Activated CD4-positive, alpha-beta T cell treated with anti-CD3 and anti-CD28 coated beads, Interleukin-2, amount 50 U/mL, for 4 hours (primary cell): ENCODE results near the gene DENND1A.

Source experiments
- DNase-seq, 2 experiments: peaks; one replicate each; pipeline ENCODE4 v3.0.0-alpha.2; 2020

DENND1A gene

DNA sequence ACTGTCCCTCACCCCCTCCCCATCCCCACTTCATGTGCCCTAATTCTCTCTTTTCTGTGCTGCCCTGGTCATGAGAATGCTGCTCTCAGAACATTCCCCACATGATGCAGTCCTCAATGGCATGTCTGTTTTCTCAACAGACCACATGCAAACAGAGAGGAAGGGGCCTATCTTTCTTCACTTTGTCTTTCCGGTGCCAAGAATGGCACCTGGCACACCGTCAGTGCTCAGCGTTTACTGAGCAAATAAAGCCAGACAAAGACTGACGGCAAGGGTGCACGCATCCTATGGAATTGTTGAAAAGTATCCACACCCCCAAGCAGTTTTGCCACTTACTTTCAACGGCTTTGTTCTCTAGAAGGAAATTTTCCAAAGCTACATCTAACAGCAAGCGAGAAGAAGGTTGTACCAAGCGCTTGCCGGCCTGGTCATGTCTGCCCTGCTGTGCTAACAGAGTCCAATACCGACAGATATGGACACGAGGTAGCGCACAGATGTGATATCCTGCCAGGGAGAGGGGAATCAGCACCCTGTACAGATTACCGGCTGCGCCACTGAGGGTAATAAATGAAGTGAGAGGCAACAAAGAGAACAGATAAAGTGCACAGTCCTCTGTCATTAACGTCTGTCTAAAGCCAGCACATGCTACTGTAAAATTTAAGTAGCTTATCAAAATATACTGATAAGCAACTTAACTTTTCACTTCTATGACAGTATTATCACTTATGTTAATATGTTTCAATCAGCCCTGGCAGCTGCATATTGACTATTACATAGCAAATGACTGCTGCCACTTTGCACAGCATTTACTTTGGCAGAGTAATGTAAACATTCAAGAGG lies 251.7 kb downstream of the DENND1A start:
- DNase-seq = no peak

DNA sequence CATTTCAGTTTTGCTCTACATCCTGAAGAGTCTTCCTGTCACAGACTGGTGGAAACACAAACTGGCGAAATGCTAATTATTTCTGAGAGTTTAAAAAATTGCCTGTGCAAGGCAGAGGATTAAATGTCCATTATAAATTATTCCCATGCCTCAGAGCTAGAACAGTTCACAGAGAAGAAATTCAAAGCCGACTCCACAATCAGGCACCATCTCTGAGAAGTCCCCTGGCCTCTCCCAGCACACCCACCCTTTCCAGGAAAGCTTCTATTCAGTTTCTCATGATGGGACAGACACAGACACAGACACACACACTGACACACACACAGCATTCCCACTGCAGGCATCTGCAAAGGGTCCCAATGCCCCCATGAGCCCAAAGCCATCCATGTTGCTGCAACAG lies 253.1 kb downstream of the DENND1A start:
- no peak for DNase-seq

DNA sequence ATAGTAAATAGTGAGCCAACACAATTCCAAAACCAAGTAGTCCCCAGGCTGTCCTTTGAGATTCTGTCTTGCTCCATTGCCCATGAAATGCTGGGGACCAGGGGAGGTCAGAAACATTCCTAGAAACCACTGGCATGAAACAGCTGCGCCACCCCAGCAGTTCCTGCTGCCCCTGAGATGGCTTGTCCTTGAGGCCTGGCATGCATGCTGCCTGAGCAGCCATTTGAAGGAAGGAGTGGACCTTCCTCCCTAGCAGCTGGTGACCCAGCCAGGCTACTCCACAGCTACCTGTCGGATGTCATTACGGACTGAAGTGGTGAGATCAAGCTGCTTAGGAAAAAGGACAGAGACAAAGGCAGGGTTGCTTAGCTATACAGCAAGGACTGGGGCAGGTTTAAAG lies 260.6 kb downstream of the DENND1A start:
- DNase-seq = no peak

DNA sequence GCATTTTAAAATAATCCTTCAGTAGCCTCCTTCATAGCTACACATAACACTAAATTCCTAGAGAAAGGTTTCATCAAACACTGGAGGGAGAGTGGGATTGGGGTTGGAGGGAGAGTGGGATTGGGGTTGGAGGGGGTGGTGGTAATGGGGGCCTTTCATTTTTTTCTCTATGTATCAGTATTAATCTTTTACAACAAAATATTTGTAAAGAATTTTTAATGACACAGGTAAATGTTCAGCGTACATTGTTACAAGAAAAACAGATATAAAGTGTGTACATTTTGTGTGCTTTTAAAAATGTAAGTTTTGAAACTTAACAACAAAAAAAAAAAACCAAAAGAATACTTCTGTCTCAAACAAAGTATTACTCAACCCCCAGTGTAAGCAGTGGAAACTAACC lies 266.4 kb downstream of the DENND1A start:
- no peak for DNase-seq

DNA sequence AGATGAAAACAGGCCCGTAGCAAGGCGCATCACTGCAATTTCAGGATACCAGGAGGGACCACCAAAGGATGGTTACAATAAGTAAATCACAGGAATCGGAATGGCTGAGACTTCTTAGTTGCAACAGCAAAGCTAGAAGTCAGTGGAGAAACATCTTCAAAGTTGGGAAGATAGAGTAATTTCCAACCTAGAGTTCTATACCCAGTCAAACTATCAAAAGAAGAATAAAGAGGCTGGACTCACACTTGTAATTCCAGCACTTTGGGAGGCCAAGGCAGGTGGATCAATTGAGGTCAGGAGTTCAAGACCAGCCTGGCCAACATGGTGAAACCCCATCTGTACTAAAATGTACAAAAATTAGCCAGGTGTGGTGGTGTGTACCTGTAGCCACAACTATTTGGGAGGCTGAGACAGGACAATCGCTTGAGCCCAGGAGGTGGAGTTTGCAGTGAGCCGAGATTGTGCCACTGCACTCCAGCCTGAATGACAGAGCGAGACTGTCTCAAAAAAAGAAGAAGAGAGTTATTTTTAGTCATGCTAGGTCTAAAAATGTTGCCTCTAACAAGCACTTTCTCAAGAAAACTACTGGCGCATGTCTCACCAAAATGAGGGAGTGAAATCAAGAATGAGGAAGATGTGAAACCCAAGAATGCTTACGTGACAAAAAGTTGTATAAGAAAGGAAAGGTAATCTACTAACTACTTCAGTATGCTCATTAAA lies 267.7 kb downstream of the DENND1A start:
- DNase-seq = no peak

DNA sequence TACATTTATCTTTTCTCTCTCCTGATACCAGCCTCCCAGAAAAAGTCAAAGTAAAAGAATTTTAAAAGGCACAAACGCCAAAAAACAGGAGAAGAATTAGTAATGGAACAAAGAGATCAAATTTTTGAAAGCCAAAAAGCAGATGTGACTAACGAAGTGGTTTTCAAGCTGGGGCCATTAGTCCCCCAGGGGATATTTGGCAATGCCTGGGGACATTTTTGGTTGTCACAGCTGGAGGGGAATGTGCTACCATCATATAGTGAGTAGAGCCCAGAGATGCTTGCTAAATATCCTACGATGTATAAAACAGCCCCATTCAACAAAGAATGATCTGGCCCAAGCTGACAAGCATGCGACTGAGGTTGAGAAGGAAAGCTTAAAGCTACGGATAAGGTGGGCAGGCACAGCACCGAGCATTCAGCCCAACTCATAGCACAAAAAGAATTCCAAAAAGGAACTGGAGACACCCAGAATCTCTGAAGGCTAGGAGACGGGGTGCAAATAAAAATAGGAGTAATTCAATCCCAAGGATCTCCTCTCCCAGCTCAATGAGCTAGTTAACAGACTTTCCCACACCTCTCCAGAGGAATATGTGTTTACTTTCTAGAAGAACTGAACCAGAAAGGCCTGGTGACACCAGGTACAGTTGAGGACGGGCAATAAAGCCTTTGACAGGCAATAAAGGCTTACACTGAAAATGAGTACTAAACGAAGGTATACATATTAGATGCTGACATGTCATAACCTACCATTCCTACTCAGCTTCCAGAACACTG lies 269.0 kb downstream of the DENND1A start:
- DNase-seq = no peak

DNA sequence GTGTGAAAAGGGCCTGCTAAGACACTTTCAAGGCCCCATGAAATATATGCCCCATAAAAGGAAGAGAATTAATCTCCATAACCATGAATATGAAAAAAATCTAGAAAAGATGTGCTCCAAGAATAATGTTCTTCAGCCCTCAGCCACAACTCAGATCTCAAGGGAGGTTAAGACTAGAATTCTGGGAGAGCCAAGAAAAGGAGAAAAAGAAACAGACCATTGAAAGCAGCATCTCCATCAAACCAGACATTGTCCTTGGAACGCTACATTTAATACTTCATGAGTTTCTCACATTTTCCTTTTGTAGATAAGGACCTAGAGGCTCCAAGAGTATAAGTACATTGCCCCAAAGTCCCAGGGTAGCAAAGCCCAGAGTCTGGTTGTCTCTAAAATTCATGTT lies 270.6 kb downstream of the DENND1A start:
- no peak for DNase-seq

DNA sequence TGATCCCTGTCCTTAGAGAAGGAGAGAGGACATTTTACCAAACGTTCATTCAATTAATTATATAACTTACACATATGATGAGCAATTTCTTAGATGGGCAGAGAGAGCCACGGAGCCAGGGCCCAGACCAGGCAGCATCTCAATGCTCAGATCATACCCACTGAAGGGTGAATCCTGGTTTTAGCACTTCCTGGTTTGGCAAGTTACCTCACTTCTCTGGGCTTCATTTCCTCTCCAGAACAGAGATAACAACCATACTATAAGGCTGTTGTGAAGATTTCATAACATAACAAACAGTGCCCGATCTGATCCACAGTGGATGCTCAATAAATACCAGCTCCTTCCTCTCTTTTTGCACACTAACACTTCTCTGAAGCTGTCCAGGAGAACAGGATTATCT lies 271.1 kb downstream of the DENND1A start:
- no peak for DNase-seq

DNA sequence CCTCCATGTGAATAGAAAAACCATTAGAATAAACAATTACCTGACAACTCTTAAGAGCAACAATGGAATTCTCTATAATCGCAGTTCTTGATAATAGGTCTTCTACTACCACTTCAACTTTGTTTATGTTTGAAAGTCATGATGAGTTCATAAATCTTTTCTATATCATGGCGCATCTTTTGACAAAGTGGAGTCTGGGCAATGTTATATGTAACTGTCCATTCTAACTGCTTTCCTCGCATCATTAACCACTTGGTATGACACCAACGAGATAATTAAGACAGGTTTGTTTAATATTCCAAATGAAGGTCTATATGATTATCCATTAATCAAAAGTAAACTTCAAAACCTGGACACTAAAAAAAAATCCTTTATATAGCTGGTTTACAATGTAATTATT lies 272.0 kb downstream of the DENND1A start:
- DNase-seq = no peak

DNA sequence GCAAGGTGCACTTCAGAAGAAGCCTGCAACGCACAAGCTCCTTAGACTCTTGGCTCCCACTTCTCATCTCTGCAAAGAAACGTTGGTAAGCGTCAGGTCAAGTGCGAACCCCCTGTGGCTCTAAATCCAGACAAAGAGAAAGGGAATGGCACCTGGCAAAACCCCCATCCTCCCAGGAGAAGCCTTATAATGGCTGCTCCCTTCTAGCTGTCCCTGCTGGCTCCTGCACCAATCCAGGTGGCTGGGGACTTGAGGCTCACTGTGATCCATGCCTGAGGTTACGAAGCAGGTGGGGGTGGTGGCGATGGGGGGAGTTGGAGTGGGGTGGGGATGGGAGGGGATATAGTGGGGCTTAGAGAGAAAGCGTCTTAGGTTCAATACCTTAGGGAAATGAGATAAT lies 272.8 kb downstream of the DENND1A start:
- no peak for DNase-seq

DNA sequence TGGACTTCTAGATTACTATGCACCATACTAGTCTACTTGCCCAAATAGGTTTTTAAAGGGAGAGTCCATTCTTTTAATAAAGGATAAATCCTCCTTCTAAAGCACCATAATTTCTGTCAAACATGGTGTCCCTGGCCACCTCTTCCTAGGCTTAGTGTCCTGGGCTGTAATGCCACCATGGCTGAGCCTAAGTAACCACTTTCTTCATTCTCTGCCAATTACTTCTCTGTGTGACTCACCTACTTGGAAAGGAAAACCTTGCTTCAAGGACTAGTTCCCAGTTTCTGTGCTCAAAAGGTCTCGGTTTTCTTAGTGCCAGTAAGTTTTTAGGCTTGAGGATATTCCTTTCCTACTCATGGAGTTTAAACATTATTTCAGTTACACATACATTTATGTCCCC lies 273.4 kb downstream of the DENND1A start:
- no peak for DNase-seq

DNA sequence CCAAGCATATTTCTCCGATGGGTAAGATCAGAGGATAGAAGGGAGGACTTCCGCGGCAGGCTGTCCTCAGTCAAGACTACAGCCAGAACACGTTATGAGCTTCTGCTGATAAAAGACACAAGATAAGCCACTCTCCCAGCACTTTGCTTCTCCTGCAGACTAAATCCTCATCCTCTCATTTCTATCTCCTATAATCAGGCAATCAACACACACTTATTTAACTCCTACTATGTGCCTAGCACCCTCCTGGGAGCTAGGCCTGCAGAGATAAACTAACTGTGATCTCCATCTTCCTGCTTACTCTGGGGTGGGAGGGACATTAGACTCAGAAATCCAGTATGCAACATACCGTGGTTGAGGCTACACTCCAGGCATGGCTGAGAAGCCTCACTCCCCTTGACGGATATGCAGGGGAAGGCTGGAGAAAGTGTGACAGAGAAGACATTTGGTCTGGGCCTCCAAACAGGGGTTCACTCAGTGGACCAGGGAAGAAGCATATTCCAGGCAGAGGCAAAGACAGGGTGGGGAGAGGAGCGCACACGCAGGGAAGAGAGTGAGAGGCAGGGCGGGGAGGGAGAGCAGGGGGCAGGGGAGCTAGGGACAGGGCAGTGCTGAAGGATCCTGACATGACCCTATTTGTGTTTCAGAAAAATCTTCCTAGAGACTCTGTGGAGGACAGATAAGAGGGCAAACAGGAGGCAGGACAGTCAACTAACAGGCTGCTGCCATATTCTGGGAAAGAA lies 274.1 kb downstream of the DENND1A start:
- no peak for DNase-seq

DNA sequence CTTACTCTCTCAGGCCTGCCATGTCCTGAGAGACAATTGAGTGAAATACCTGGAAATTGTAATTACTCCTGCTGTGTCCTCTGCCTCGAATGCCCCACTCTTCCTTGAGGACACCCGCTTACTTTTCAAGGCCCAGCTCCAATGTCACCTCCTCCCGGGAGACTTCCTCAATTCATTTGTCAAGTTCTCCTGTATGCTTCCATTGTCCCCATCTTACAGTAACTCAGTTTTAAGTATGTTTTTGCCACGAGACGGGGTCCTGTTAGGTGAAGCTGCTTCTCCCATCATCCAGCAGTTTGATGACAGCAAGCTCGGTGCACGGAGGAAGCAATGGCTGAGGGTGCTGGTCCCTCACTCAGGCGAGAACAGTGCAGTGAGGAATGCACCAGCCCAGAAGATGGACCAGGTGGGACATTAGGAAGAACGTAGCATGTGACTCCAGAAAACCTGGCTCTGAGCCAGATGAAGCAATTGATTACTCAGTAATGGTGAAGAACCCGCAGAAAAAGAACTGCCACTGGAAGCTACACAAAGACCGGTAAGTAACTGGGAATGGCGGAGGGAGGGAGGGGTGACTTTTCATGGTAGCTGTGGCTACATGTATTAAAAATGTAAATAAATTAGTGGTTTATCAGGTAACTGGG lies 274.8 kb downstream of the DENND1A start:
- DNase-seq = no peak

DNA sequence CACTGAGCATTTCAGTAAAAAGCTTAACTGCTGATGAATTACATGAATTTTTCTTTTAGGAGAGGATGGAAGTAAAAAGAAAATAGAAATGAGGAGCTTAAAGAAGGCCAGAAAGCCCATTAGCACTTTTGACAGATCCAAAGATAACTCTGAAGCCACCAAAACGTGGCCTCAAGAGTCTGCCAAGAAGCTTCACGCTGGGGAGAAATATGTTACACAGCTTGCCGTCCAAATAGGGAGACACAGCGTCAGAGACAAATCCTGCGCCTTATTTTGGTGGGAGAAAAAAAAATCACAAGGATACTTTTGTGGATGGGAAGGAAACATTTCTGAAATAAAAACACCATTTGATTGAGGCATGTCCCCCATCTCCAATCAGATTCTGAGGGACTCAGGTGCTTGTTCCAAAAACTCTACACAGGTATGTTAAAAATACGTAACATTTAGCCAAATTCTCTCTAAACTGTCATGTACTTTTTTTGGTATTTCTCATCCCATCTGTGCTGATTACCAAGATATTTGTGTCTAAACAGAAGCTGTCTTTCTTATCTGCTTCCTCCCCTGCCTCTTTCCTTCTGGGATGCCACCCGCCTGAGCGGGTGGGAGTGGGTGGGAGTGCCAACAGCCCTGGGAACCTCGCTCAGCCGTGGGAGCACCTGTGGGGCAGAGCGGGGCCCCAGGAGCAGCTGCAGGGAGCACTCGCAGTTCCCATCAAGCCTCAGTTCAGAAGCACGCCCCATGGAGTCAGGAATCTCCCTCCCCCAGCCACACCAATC lies 275.5 kb downstream of the DENND1A start:
- DNase-seq = no peak

DNA sequence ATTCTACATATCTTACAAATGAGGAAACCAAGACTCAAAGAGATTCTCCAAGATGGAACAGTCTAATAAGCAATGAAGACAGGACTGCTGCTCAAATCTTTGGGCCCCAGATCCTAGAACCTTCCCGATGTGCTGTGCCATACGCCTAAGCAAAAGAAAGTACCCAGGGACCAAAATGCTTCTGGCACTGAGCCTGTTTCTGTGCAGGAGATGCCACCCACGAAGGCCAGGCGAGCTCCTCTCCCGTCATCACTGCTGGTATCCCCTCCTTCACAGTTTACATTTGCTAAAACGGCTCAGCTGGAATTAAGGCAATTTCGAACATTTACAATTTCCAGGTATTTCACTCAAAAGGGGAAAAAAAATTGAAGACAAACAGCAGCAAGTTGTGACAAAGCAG lies 277.5 kb downstream of the DENND1A start:
- DNase-seq = no peak

DNA sequence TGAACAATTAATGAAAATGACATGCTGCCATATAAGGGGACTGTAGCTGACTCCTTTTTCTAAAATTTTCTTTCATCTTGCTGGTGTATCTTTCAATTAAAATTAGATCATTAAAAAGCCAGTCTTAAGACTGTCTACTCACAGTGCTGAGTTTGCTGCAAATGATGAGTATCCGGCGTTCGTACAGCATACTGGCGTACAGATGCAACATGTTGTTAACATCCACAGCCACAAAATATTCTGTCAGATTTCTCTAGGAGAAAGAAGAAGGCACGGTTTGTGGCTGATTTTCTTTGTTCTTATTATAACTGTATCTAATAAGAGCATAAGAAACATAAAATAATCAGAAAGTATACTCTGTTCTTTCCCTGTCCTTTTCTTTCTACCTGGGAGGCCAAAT lies 278.1 kb downstream of the DENND1A start:
- no peak for DNase-seq

DNA sequence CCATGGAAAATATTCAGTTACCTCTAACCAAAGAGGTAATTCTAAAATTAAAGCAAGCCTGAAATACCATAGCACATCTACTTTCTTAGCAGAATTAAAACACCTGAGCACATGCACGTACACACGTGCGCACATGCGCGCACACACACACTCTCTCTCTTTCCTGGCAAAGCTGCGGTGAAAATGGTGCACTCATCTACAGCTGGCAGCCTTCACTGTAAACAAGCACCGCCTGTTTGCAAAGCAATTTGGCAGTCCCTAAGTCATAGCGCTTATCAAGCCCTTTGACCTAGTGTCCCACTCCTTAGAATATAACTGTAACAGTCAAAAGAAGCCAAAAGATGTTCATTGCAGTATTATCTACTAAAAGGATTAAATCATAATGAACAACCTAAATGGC lies 278.7 kb downstream of the DENND1A start:
- no peak for DNase-seq

DNA sequence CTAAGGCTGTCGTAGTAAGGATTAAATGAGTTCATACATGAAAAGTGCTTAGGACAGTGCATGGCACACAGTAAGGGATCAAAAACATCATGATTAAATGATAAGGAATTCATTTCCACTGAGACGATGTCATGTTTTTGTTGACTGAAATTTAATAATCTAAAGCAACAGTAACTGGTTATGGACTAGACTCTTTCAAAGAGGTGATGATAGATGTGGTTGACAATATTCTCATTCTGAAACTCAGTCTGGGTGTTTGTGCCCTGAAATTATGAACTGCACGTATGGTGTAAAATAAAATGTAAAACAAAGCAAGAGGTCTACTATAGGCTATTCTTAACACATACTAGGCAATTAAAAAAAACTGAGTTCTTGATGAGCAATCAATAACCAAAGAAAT lies 280.0 kb downstream of the DENND1A start:
- no peak for DNase-seq

DNA sequence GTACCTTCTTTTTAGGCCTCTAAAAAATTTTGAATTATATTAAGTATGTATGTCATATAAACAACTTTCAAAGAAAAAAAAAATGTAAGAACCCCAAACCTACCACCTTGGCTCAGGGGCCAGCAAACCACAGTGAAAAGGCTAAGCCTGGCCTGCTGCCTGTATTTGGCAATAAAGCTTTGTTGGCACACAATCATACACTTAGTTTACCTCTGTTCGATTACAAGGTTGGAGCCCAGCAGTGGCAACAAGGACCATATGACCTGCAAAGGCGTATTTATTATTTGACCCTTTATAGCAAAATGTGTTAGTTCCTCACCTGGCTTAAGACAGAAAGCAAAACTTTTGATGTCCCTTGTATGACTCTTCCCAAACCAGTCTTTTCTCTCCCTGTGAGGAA lies 282.8 kb downstream of the DENND1A start:
- DNase-seq = no peak

DNA sequence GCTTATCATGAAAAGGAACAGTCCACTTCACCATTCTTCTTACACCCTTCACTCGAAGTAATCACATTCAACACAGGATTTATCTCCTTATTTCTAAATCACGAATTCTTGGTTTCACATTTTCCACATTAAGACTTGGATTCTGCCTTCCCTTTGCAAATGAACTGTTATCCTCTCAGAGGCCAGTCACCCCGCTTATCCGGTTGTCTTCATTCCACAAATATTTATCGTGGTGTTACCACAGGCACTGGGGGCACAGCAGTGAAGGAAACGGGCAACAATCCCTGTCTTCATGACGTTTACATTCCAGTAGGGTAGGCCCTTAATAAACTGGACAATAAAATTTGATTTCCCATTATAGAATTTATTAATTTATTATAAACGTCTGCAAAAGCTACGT lies 284.2 kb downstream of the DENND1A start:
- no peak for DNase-seq

DNA sequence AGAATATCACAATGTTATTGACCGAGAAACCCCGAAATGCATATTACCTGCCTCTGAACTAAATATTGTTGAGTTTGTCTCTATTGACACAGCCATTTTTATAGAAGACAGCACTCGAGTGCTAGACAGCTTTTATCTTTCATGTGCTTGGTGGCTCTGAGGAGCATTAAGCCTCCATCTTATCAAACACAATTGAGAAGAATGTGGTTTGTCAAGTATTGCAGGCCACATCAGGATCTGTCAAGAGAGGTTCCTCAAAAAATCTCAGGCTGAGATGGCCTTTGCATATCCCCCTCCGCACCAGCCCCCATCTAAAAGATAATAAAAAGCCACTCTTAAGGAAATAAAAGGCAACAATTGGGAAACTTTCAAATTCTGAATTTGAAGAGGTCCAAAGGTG lies 284.8 kb downstream of the DENND1A start:
- no peak for DNase-seq

DNA sequence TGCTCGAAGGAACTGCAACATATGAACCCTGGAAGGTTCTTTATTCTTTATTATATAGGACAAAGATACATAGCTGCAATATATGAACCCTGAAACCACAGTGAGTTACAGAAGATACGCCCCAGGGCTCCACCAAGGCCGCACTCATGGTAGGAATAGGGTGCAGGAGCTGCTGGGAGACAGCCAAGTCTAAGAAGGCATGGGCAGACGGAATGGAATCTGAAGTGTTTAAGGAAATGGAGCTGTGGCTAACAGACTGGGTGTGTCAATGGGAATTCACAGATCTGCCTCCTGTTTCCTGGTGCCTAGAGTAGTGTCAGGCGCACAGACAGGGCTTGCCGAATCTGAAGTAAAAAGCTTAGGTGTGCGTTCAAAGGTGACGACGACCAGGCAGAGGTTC lies 286.4 kb downstream of the DENND1A start:
- DNase-seq = no peak
